Choroid plexus epithelial cell (primary cell): ENCODE data around the gene LAMP1.
"Not testable (repeated sequence)": the region's sequence is repeated elsewhere in the genome, so short reads cannot be mapped to it uniquely, and the experiment has no call there.

Experiments used
- DNase-seq: peaks from one replicate; pipeline ENCODE4 v3.0.0-alpha.2; 2010; ENCODE audit warnings: low read depth
- H3K4me3 ChIP-seq: 2 replicates; pipeline ENCODE4 v1.5.1; 2011; ENCODE audit warnings: low read depth, mild to moderate bottlenecking, control low read depth, low read length, moderate library complexity
- CTCF ChIP-seq: conservative IDR thresholded peaks from 2 replicates; pipeline ENCODE4 v1.5.1; 2011; ENCODE audit warnings: low read depth, mild to moderate bottlenecking, control low read depth, inconsistent platforms, low read length, moderate library complexity

The LAMP1 gene

DNA sequence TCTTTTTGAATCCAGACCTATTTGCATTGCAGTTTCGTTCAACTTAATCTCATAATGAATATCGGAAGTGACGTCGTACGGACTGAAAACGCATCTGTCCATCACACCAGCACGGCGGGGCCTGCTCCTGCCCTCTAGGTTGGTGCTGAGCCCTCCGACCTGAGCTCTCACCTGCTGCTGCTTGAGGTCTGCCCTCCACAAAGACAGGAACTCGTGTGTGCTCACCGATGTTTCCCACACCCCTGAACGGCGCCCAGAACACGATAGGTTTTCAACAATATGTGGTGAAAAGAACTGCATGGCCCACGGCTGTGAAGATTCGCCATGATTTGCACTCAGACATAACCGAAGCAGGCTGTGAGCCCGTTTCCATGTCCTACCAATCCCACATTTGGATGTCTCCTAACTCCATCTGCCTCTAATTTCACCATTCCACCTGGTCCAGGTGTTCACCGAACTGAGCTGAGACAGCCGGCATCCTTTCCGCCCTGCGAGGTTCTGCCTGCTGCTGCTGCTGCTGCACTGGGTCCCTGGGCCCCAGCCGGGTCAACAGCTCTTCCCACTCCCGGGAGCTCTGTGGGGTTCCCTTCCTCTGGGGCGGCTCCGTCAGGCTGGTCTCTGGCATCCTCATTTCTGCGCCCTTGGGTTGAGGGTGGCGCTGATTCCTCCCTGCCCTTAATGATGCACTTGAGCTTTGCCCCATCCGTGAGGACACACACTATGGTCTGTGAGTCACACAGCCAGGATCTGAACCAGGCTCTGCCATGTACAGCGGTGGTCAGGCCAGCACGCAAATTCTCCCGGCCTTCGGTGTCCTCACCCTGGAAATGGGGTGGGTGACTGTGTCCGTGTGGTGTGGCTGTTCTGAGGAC lies 46.0 kb downstream of the LAMP1 start:
- DNase-seq = no peak
- no peak for TF ChIP-seq CTCF
- H3K4me3 ChIP-seq = no peak overlapping the region

DNA sequence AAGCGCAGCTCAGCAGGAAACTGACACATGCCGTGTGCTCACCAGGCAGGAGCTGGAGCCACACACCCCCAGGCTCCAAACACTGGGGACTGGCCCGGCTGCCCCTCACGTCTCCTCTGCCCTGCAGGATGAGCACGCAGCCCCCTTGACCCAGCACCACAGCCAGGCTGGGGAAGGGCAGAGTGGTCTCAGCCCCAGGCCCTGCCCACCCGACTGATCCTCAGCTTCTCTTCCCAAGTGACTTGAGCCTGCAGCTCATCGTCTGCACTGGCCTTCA lies 46.6 kb downstream of the LAMP1 start:
- no peak overlapping the region for H3K4me3 ChIP-seq
- no peak for TF ChIP-seq CTCF
- DNase-seq = no peak

- no peak overlapping the region for H3K4me3 ChIP-seq
- DNase-seq = no peak
- TF ChIP-seq CTCF = no peak
These were observed 48.4 kb downstream of the LAMP1 start for GRCh38 chr13:113345486-113345885.

DNA sequence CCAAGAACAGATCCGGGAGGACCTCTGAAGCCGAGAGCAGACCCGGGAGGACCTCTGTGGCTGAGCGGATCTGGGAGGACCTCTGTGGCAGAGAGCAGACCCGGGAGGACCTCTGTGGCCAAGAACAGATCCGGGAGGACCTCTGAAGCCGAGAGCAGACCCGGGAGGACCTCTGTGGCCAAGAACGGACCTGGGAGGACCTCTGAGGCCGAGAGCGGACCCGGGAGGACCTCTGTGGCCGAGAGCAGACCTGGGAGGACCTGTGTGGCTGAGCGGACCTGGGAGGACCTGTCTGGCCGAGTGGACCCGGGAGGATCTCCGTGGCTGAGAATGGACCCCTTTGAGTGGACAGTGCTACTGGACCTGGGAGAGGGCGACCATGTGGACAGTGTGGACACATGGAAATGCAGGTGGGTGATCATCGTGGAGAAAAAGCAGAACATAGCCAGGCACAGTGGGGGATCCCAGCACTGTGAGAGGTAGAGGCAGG lies 50.7 kb downstream of the LAMP1 start:
- not testable (repeated sequence) for H3K4me3 ChIP-seq, DNase-seq

DNA sequence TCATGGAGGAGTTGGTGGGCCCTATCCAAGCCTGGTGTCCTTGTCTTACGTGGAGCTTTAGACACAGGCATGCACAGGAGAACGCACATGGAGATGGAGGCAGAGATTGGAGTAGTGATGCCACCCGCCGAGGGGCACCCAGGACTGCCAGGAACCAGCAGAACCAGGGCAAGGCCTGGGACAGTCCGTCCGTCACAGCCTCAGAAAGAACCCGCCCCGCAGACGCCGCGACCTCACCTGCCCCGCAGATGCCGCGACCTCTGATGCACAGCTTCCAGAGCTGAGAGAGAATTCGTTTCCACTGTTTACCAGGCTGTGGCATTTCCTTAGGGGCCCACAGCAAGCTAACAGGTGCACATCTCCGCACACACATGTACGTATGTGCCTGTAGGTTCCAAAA lies 51.6 kb downstream of the LAMP1 start:
- TF ChIP-seq CTCF = no peak
- DNase-seq = no peak
- H3K4me3 ChIP-seq = no peak overlapping the region

DNA sequence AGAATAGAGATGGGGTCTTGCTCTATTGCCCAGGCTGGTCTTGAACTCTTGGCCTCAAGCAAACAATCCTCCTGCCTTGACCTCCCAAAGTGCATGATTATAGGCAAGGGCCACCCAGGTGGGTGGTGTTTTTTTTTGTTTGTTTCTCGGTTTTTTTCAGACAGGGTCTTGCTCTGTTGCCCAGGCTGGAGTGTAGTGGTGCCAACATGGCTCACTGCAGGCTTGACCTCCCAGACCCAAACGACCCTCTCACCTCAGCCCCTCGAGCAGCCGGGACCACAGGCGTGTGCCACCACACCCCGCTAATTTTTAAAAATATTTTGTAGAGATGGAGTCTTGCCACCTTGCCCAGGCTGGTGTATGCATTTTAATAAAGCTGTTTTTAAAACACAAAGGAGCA lies 52.0 kb downstream of the LAMP1 start:
- TF ChIP-seq CTCF = no peak
- H3K4me3 ChIP-seq = no peak overlapping the region
- no peak for DNase-seq

DNA sequence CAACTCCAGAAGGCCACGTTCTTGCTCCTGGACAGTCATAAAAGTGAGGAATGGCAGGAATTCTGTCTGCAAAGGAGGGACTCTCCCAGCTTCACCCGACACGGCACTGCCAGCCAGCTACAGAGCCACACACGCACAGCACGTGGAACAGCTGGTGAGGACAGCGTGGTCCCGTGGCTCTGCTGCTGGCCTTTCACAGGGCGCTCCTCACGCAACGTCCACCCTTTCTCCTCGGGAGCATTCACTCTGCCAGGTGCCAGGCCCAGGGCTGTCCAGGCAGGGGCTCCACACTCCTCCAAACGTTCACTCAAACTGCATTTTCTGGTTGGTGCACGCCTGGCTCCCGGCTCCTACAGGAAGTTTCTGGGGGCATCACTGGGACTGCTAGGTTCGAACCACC lies 52.5 kb downstream of the LAMP1 start:
- TF ChIP-seq CTCF = no peak
- H3K4me3 ChIP-seq = no peak overlapping the region
- no peak for DNase-seq
